Dermis blood vessel endothelial cell (primary cell): ENCODE measurements around the gene FOXK1. TPM values are rescaled to one million over a fixed set of nuclear protein-coding genes. Genes with fewer than 3 reads are reported as not detected.

Source experiments
- DNase-seq: peaks from one replicate; pipeline ENCODE4 v3.0.0; 2010
- total RNA-seq: library from RNA; depleted of rRNA; stranded (reverse); fragments of >200 nt; gene quantifications from 2 replicates; pipeline ENCODE4 v1.2.3, GENCODE V29; 2014

The FOXK1 gene
- total RNA-seq, 1 donor from 2014 or later, result 25.9 TPM

GRCh38 chr7:4724648-4725013 lies 42.5 kb downstream of the FOXK1 start:
- DNase-seq, result peak; percentile 68

GRCh38 chr7:4725014-4725849 lies 43.1 kb downstream of the FOXK1 start:
- peak; percentile 94 for DNase-seq

- peak; percentile 65 for DNase-seq
Measured at GRCh38 chr7:4725850-4726450, 43.9 kb downstream of the FOXK1 start.

- DNase-seq, result peak; percentile 12
Measured at GRCh38 chr7:4726566-4726965, 44.5 kb downstream of the FOXK1 start.

- no peak for DNase-seq
Measured at GRCh38 chr7:4727914-4728705, 46.0 kb downstream of the FOXK1 start.

- no peak for DNase-seq
Measured at GRCh38 chr7:4729266-4729665, 47.2 kb downstream of the FOXK1 start.

- DNase-seq, result no peak
Measured at GRCh38 chr7:4730276-4730675, 48.2 kb downstream of the FOXK1 start.

GRCh38 chr7:4730971-4731370 lies 48.9 kb downstream of the FOXK1 start:
- no peak for DNase-seq

- DNase-seq, result no peak
Measured at GRCh38 chr7:4731803-4732202, 49.7 kb downstream of the FOXK1 start.

GRCh38 chr7:4733936-4734528 lies 51.9 kb downstream of the FOXK1 start:
- DNase-seq, result no peak

GRCh38 chr7:4734587-4735345 lies 52.7 kb downstream of the FOXK1 start:
- no peak for DNase-seq

GRCh38 chr7:4737300-4737699 lies 55.2 kb downstream of the FOXK1 start:
- no peak for DNase-seq

GRCh38 chr7:4738711-4739527 lies 56.8 kb downstream of the FOXK1 start:
- DNase-seq, result peak; percentile 88

GRCh38 chr7:4739528-4739992 lies 57.5 kb downstream of the FOXK1 start:
- peak; percentile 65 for DNase-seq

- DNase-seq, result no peak
Measured at GRCh38 chr7:4740796-4741195, 58.7 kb downstream of the FOXK1 start.

GRCh38 chr7:4742051-4742573 lies 60.0 kb downstream of the FOXK1 start:
- DNase-seq, result no peak

GRCh38 chr7:4742852-4743251 lies 60.8 kb downstream of the FOXK1 start:
- DNase-seq, result no peak

GRCh38 chr7:4744391-4745264 lies 62.5 kb downstream of the FOXK1 start:
- DNase-seq, result peak; percentile 95

GRCh38 chr7:4745265-4745919 lies 63.3 kb downstream of the FOXK1 start:
- no peak for DNase-seq
